MG63 (cell line): ENCODE results near the gene VPS25. TPM values are rescaled to one million over a fixed set of nuclear protein-coding genes. Genes with fewer than 3 reads are reported as not detected.
"Not testable (repeated sequence)": the region's sequence is repeated elsewhere in the genome, so short reads cannot be mapped to it uniquely, and the experiment has no call there.

ENCODE experiments used
- DNase-seq: peaks from one replicate; pipeline ENCODE4 v3.0.0-alpha.2; 2020
- H3K27me3 ChIP-seq: fragments of 250-450 bp; sonication (Bioruptor Pico); 2 replicates; pipeline ENCODE4 v1.5.1; 2020; ENCODE audit warnings: mild to moderate bottlenecking, moderate library complexity
- H3K36me3 ChIP-seq: fragments of 250-450 bp; sonication (Bioruptor Pico); 2 replicates; pipeline ENCODE4 v1.5.1; 2020; ENCODE audit warnings: mild to moderate bottlenecking, moderate library complexity
- H3K4me3 ChIP-seq: fragments of 250-450 bp; sonication (Bioruptor Pico); 2 replicates; pipeline ENCODE4 v1.5.1; 2020; ENCODE audit warnings: mild to moderate bottlenecking, moderate library complexity
- H3K9me3 ChIP-seq: fragments of 250-450 bp; sonication (Bioruptor Pico); 2 replicates; pipeline ENCODE4 v1.5.1; 2020; ENCODE audit warnings: mild to moderate bottlenecking, moderate library complexity
- total RNA-seq: library from RNA; depleted of rRNA; stranded (reverse); fragments of >200 nt; shearing (Covaris generic); gene quantifications from 2 replicates; pipeline ENCODE4 v1.2.3, GENCODE V29; 2014; ENCODE audit warnings: low replicate concordance; rRNA removed

The VPS25 gene
- total RNA-seq, result 68.7 and 99.1 TPM in 2 replicates

GRCh38 chr17:42773290-42774035, at the start of gene VPS25:
TSS of gene VPS25 (plus strand) at chr17:42773449. CDS start at chr17:42773476, 27 bp downstream.
- peak; percentile 86 for DNase-seq
- Histone ChIP-seq H3K36me3 (peaks cover 30% of the 10 kb centered on the region), H3K9me3 (no peaks in the 10 kb centered on the region), H3K27me3 (no peaks in the 10 kb centered on the region), H3K4me3 (peak within 1 kb of the TSS; percentile 86)

GRCh38 chr17:42723636-42724035, 49.6 kb upstream of the VPS25 start:
- Histone ChIP-seq H3K4me3 (no peak overlapping the region), H3K9me3 (no peaks in the 10 kb centered on the region), H3K27me3 (no peaks in the 10 kb centered on the region), H3K36me3 (peaks cover 50% of the 10 kb centered on the region)
- DNase-seq, result no peak

DNA sequence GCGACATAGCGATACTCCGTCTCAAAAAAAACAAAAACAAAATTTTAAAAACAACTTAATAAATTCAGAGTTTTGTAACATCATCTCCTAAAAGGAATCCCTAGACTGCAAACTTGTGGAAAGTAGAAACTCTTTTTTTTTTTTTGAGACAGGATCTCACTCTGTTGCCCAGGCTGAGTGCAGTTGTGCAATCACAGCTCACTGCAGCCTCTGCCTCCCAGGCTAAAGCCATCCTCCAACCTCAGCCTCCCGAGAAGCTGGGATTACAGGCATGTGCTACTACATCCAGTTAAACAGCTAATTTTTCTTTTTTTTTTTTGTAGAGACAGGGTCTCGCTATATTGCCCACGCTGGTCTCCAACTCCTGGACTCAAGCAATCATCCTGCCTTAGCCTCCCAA, 48.1 kb upstream of the VPS25 start:
- H3K9me3 ChIP-seq, result no peaks in the 10 kb centered on the region
- DNase-seq, result no peak
- H3K36me3 ChIP-seq, result peaks cover 39% of the 10 kb centered on the region
- H3K27me3 ChIP-seq, result no peaks in the 10 kb centered on the region
- H3K4me3 ChIP-seq, result no peak overlapping the region

- Histone ChIP-seq H3K27me3 (peaks cover under 1% of the 10 kb centered on the region; the same call in 1 of the 2 replicates), H3K4me3 (no peak overlapping the region), H3K36me3 (no peaks in the 10 kb centered on the region; the same call in 1 of the 2 replicates), H3K9me3 (peaks cover 3% of the 10 kb centered on the region; the same call in 1 of the 2 replicates)
- DNase-seq, result no peak
These were observed 32.5 kb upstream of the VPS25 start for GRCh38 chr17:42740699-42741098.

DNA sequence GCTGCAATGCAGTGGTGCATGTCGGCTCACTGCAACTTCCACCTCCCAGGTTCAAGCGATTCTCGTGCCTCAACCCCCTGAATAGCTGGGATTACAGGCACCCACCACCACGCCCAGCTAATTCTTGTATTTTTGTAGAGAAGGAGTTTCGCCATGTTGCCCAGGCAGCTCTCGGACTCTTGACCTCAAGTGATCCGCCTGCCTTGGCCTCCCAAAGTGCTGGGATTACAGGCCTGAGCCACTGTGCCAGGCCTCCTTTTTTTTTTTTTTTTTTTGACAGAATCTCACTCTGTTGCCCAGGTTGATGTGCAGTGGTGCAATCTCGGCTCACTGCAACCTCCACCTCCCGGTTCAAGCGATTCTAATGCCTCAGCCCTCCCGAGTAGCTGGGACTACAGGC, 30.3 kb upstream of the VPS25 start:
- H3K27me3 ChIP-seq, H3K9me3 ChIP-seq, H3K4me3 ChIP-seq, H3K36me3 ChIP-seq, DNase-seq: not testable (repeated sequence)

GRCh38 chr17:42743595-42744282, 29.5 kb upstream of the VPS25 start:
- no peak for DNase-seq
- Histone ChIP-seq H3K4me3 (peak overlapping the region; percentile 69), H3K27me3 (peaks cover 5% of the 10 kb centered on the region), H3K9me3 (peaks cover 3% of the 10 kb centered on the region; the same call in 1 of the 2 replicates), H3K36me3 (no peaks in the 10 kb centered on the region)

DNA sequence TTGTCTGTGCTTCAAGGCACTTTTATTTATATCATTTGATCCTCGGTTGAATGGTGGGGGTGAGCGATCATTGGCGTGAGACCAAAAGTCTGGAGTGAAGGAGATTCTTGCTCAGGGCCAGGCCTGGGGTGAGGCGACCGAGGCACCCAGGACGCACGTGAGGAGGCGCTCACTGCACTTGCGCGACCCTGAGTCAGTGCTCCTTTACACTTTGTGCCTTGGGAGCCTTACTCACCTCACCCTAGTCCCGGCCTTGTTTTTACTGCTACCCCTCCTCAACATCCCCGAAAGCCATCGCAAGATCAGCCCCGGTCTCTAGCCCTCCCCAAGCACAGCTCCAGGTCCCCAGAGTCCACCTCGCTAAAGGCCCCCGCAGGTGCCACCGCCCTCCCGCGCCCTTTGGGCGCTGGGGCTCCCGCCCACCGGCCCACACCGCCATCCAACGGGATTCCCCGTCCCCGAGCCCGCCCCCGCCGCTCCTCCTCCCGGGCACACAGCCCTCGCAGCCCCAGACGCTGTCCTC, 28.9 kb upstream of the VPS25 start:
- Histone ChIP-seq H3K36me3 (no peaks in the 10 kb centered on the region), H3K27me3 (peaks cover 5% of the 10 kb centered on the region), H3K9me3 (peaks cover 3% of the 10 kb centered on the region; the same call in 1 of the 2 replicates), H3K4me3 (peak overlapping the region; percentile 69)
- DNase-seq, result peak; percentile 86

DNA sequence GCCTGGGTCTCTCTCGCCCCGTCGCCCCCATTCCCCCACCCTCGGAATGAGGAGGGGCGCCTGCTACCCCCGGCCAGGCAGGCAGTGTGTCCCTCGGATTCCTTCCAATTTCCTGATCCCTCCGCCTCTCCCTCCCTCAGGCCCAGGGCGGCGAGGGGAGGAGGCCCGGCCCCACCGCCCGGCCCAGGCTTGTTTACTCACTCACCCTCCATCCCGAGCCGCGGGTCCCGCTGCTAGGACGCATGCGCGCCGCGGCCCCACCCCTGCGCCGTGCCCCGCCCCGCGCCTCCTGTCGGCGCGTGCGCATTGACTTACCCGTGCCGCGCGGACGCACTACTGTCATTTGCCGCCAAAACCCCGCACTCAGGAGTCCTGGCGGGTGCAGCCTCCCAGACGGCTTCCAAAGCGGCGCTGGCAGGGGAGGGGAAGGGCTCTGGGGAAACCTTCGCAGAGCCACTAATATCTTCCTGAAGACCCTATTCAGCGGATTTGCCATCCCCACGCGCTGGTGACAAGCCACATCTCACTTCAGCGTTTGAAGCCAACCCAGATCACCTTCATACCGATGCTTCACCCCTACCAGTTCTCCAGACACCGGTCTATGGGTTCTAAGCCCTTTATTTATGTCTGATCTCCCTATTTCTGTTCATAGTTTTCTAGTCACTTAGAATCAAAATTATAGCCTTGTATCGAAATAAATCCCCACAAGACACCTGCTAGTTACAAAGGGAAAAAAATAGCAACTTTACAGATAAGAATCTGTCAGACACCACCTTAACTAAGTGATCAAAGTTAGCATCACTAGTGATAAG, 28.2 kb upstream of the VPS25 start, which contains the start of gene EZH1:
TSS of gene EZH1 (minus strand) at position 235 of the 812 bp plus-strand sequence. CDS start 16,099 bp downstream, outside the sequence.
- Histone ChIP-seq H3K36me3 (no peaks in the 10 kb centered on the region), H3K4me3 (peak within 1 kb of the TSS; percentile 69)

GRCh38 chr17:42748202-42748907, 24.9 kb upstream of the VPS25 start:
- Histone ChIP-seq H3K9me3 (peaks cover 3% of the 10 kb centered on the region; the same call in 1 of the 2 replicates), H3K4me3 (no peak overlapping the region), H3K27me3 (peaks cover 13% of the 10 kb centered on the region), H3K36me3 (no peaks in the 10 kb centered on the region)
- DNase-seq, result no peak

More for the DNA sequence above, 28.2 kb upstream of the VPS25 start, which contains the start of gene EZH1:
- Histone ChIP-seq H3K27me3 (peaks cover 5% of the 10 kb centered on the region), H3K9me3 (peaks cover 3% of the 10 kb centered on the region; the same call in 1 of the 2 replicates)
- DNase-seq, result peak; percentile 92

GRCh38 chr17:42748908-42749798, 24.1 kb upstream of the VPS25 start:
- Histone ChIP-seq H3K9me3 (peaks cover 3% of the 10 kb centered on the region; the same call in 1 of the 2 replicates), H3K36me3 (no peaks in the 10 kb centered on the region), H3K27me3 (peaks cover 13% of the 10 kb centered on the region), H3K4me3 (no peak overlapping the region)
- DNase-seq, result no peak

GRCh38 chr17:42750739-42751344, 22.4 kb upstream of the VPS25 start:
- Histone ChIP-seq H3K36me3 (no peaks in the 10 kb centered on the region), H3K9me3 (no peaks in the 10 kb centered on the region), H3K4me3 (no peak overlapping the region), H3K27me3 (peaks cover 10% of the 10 kb centered on the region)
- DNase-seq, result no peak

GRCh38 chr17:42751628-42752027, 21.6 kb upstream of the VPS25 start:
- no peak for DNase-seq
- Histone ChIP-seq H3K9me3 (no peaks in the 10 kb centered on the region), H3K4me3 (no peak overlapping the region), H3K27me3 (peaks cover 8% of the 10 kb centered on the region), H3K36me3 (no peaks in the 10 kb centered on the region)

DNA sequence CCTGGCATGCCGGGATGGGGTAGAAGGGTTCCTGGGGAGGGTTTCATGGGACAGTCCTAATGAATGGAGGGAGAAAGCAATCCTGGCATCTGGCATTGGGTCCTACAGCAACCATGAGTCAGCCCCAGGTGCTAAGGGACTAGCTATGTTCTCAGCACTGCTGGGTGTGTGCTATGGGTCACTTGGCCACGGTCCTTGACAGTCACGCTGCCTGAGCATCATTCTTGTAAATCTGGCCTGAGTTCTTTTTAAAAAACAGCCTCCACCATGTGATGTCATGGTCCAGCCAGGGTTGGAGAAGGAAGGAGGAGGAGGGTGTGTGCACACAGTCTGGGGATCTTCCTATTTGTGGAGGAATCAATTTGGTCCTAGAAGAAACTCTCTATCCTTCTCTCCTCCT, 18.5 kb upstream of the VPS25 start:
- Histone ChIP-seq H3K9me3 (no peaks in the 10 kb centered on the region), H3K36me3 (no peaks in the 10 kb centered on the region), H3K4me3 (no peak overlapping the region), H3K27me3 (peaks cover 9% of the 10 kb centered on the region)
- DNase-seq, result peak; percentile 62

GRCh38 chr17:42759982-42760651, 13.1 kb upstream of the VPS25 start:
- no peak for DNase-seq
- no peaks in the 10 kb centered on the region for H3K9me3 ChIP-seq
- no peak overlapping the region for H3K4me3 ChIP-seq
- H3K36me3 ChIP-seq, result no peaks in the 10 kb centered on the region
- peaks cover 16% of the 10 kb centered on the region for H3K27me3 ChIP-seq
